Measurements from ENCODE around the gene STAC2. TPM values are rescaled to one million over a fixed set of nuclear protein-coding genes. Genes with fewer than 3 reads are reported as not detected.
"Not testable (repeated sequence)": the region's sequence is repeated elsewhere in the genome, so short reads cannot be mapped to it uniquely, and the experiment has no call there.

Gene STAC2
- total RNA-seq, 2 donors from 2014 or later: 13.9 to 14.3 TPM

DNA sequence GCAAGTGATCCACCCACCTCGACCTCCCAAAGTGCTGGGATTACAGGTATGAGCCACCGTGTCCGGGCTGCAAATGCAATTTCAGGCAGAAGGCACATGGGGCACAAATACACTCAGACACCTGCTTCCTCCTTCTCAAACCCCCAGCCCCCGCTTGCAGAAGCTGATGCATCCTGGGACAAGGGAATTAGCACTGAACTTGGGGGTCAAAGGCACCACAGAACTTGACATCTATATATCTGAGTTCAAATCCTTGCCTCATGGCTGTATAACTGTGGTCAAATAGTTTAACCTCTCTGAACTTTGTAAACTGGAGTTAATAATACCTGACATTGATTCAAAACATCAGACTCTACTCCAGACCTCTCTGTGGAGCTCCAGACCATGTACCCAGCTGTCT is 55.6 kb downstream of the STAC2 start:
- peaks cover 0 to 24% of the 10 kb centered on the region in 2 donors for H3K4me1 ChIP-seq (ENCODE audit: control insufficient read depth in 1 of 2, low read depth in 2 of 2)
- H3K27me3 ChIP-seq (replicated peaks; ENCODE audit: insufficient read depth): no peaks in the 10 kb centered on the region
- DNase-seq (ENCODE audit: low spot score): no peak
- TF ChIP-seq, protein P1, sequence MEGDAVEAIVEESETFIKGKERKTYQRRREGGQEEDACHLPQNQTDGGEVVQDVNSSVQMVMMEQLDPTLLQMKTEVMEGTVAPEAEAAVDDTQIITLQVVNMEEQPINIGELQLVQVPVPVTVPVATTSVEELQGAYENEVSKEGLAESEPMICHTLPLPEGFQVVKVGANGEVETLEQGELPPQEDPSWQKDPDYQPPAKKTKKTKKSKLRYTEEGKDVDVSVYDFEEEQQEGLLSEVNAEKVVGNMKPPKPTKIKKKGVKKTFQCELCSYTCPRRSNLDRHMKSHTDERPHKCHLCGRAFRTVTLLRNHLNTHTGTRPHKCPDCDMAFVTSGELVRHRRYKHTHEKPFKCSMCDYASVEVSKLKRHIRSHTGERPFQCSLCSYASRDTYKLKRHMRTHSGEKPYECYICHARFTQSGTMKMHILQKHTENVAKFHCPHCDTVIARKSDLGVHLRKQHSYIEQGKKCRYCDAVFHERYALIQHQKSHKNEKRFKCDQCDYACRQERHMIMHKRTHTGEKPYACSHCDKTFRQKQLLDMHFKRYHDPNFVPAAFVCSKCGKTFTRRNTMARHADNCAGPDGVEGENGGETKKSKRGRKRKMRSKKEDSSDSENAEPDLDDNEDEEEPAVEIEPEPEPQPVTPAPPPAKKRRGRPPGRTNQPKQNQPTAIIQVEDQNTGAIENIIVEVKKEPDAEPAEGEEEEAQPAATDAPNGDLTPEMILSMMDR (IDR thresholded peaks at IDR 0.05): no peak
- H3K9me3 ChIP-seq: no peaks in the 10 kb centered on the region
- H3K4me3 ChIP-seq: no peak overlapping the region
- no peaks in the 10 kb centered on the region for H3K36me3 ChIP-seq
- ATAC-seq (ENCODE audit: insufficient number of reproducible peaks, low FRiP score, low read depth): no peak
- no peak overlapping the region for H3K27ac ChIP-seq

DNA sequence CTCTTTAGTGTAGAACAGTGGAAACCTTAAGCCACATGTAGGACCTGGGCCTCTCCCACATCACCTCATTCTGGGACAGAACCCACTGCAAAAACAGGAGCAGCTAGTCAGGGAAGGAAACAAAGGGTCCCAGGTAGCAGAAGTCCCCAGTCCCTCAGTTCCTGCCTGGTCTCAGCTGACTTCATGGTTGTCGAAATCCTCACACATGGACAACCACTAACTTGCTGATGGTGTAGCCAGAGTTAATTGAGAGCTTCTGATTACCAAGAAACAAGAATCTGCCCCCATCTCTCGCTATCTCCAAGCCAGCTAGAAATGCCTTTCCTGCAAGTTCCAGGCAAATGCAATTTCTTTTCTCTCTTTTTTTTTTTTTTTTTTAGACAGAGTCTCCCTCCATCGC is 56.2 kb downstream of the STAC2 start:
- Histone ChIP-seq H3K4me3 (no peak overlapping the region), H3K27ac (no peak overlapping the region), H3K9me3 (no peaks in the 10 kb centered on the region), H3K27me3 (replicated peaks; ENCODE audit: insufficient read depth) (no peaks in the 10 kb centered on the region), H3K36me3 (no peaks in the 10 kb centered on the region), H3K4me1 (ENCODE audit: control insufficient read depth in 1 of 2, low read depth in 2 of 2) (peaks cover 0 to 21% of the 10 kb centered on the region in 2 donors)
- DNase-seq (ENCODE audit: low spot score) (no peak), ATAC-seq (ENCODE audit: insufficient number of reproducible peaks, low FRiP score, low read depth) (no peak)
- TF ChIP-seq, protein P1 (IDR thresholded peaks at IDR 0.05): no peak

DNA sequence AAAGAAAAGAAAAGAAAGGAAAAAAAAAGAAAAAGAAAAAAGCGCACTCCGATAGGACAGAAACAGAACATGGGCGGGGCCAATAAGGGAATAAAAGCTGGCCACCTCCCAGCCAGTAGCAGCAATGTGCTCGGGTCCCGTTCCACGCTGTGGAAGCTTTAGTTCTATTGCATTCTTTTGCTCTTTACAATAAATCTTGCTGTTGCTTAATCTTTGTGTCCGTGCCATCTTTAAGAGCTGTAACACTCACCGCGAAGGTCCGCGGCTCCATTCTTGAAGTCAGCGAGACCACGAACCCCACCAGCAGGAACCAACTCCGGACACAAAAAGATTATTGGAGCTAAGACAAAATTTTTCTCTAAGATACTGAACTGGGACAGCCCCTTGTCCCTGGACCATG is 56.6 kb downstream of the STAC2 start:
- no peak for ATAC-seq (ENCODE audit: insufficient number of reproducible peaks, low FRiP score, low read depth)
- Histone ChIP-seq H3K36me3 (no peaks in the 10 kb centered on the region), H3K4me1 (ENCODE audit: control insufficient read depth in 1 of 2, low read depth in 2 of 2) (peaks cover 3 to 25% of the 10 kb centered on the region in 2 donors), H3K9me3 (no peaks in the 10 kb centered on the region), H3K4me3 (no peak overlapping the region), H3K27ac (no peak overlapping the region), H3K27me3 (replicated peaks; ENCODE audit: insufficient read depth) (no peaks in the 10 kb centered on the region)
- TF ChIP-seq, protein P1 (IDR thresholded peaks at IDR 0.05): no peak
- no peak for DNase-seq (ENCODE audit: low spot score)

DNA sequence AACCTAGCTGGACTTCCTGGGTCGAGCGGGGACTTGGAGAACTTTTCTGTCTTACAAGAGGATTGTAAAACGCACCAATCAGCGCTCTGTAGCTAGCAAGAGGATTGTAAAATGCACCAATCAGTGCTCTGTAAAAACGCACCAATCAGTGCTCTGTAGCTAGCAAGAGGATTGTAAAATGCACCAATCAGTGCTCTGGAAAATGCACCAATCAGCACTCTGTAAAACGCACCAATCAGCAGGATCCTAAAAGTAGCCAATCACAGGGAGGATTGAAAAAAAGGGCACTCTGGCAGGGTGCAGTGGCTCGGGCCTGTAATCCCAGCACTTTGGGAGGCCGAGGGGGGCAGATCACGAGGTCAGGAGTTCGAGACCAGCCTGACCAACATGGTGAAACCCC is 57.2 kb downstream of the STAC2 start:
- not testable (repeated sequence) for H3K27ac ChIP-seq; H3K27me3 ChIP-seq (replicated peaks; ENCODE audit: insufficient read depth); H3K36me3 ChIP-seq; ATAC-seq (ENCODE audit: insufficient number of reproducible peaks, low FRiP score, low read depth); H3K9me3 ChIP-seq; H3K4me3 ChIP-seq; DNase-seq (ENCODE audit: low spot score)
- H3K4me1 ChIP-seq (ENCODE audit: control insufficient read depth in 1 of 2, low read depth in 2 of 2): peaks cover 6 to 30% of the 10 kb centered on the region in 2 donors

DNA sequence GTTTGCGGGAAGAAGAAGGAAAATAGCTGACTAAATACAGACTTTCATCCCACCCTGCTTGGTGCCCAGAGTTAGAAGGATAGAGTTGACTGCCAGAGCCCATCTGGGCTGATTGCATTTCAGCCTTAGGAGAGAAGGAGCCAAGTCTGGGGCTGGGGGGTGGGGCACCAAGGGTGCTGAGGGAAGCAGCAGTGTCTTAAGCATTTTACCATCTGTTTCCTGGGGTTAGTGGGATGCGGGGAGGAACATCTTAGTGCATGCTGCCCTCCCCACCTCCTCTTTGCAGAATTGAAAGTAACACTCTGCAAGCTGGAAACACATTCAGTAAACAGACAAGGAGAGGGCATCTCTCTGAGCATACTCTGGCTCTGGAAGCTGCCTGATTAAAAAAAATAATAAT is 58.3 kb downstream of the STAC2 start:
- no peak for ATAC-seq (ENCODE audit: insufficient number of reproducible peaks, low FRiP score, low read depth)
- H3K27me3 ChIP-seq (replicated peaks; ENCODE audit: insufficient read depth): no peaks in the 10 kb centered on the region
- H3K4me1 ChIP-seq (ENCODE audit: control insufficient read depth in 1 of 2, low read depth in 2 of 2): peaks cover 6 to 30% of the 10 kb centered on the region in 2 donors
- no peak for DNase-seq (ENCODE audit: low spot score)
- TF ChIP-seq, protein P1 (IDR thresholded peaks at IDR 0.05): no peak
- no peak overlapping the region for H3K27ac ChIP-seq
- H3K36me3 ChIP-seq: no peaks in the 10 kb centered on the region
- H3K4me3 ChIP-seq: no peak overlapping the region
- no peaks in the 10 kb centered on the region for H3K9me3 ChIP-seq
